ENCODE data around the gene ADGRL4. TPM values are rescaled to one million over a fixed set of nuclear protein-coding genes. Genes with fewer than 3 reads are reported as not detected.
"Not testable (repeated sequence)": the region's sequence is repeated elsewhere in the genome, so short reads cannot be mapped to it uniquely, and the experiment has no call there.

Gene ADGRL4
- total and polyA plus RNA-seq, 7 donors = 0.60 to 9.3 (median 6.7) TPM

- intact Hi-C loops (cut with DNase I) = no loop called here
- peaks cover 0 to 15% (median 5%) of the 10 kb centered on the region in 4 donors for H3K4me1 ChIP-seq
Observed at GRCh38 chr1:78887458-78887857, 119.1 kb downstream of the ADGRL4 start.

GRCh38 chr1:78884685-78885452 lies 121.7 kb downstream of the ADGRL4 start:
- H3K9me3 ChIP-seq = no peaks in the 10 kb centered on the region
- no peak overlapping the region for H3K4me3 ChIP-seq
- H3K27ac ChIP-seq = no peak overlapping the region
- H3K27me3 ChIP-seq = no peaks in the 10 kb centered on the region
- no peak for TF ChIP-seq POLR2A (IDR thresholded peaks at IDR 0.05)
- no peak for TF ChIP-seq EP300 (IDR thresholded peaks at IDR 0.05)
- TF ChIP-seq POLR2AphosphoS5 (IDR thresholded peaks at IDR 0.05) = no peak
- TF ChIP-seq CTCF (IDR thresholded peaks at IDR 0.05) = no peak
- 30 to 52% methylated on average over 6 of the region's 6 CpGs for WGBS, 2 donors
- intact Hi-C loops (cut with DNase I) = no loop called here
- DNase-seq = no peak
- H3K4me1 ChIP-seq = peaks cover 0 to 15% (median 5%) of the 10 kb centered on the region in 4 donors
- no peaks in the 10 kb centered on the region for H3K36me3 ChIP-seq

More at GRCh38 chr1:78887458-78887857, 119.1 kb downstream of the ADGRL4 start:
- no peak overlapping the region for H3K27ac ChIP-seq
- H3K4me3 ChIP-seq = no peak overlapping the region
- no peak for TF ChIP-seq EP300 (IDR thresholded peaks at IDR 0.05)
- no peak for TF ChIP-seq POLR2AphosphoS5 (IDR thresholded peaks at IDR 0.05)
- no peak for TF ChIP-seq CTCF (IDR thresholded peaks at IDR 0.05)
- no peak for TF ChIP-seq POLR2A (IDR thresholded peaks at IDR 0.05)
- WGBS, 2 donors = 89 to 96% methylated on average over 2 of the region's 2 CpGs
- DNase-seq = no peak
- H3K36me3 ChIP-seq = no peaks in the 10 kb centered on the region
- H3K27me3 ChIP-seq = no peaks in the 10 kb centered on the region
- H3K9me3 ChIP-seq = no peaks in the 10 kb centered on the region

- H3K4me3 ChIP-seq = no peak overlapping the region
- H3K27me3 ChIP-seq = no peaks in the 10 kb centered on the region
- intact Hi-C loops (cut with DNase I) = no loop called here
- no peaks in the 10 kb centered on the region for H3K9me3 ChIP-seq
- DNase-seq = no peak
- H3K27ac ChIP-seq = no peak overlapping the region
- H3K4me1 ChIP-seq = peaks cover 0 to 11% (median 4%) of the 10 kb centered on the region in 4 donors
- H3K36me3 ChIP-seq = no peaks in the 10 kb centered on the region
- TF ChIP-seq POLR2A (IDR thresholded peaks at IDR 0.05) = no peak
- TF ChIP-seq POLR2AphosphoS5 (IDR thresholded peaks at IDR 0.05) = no peak
- TF ChIP-seq EP300 (IDR thresholded peaks at IDR 0.05) = no peak
- TF ChIP-seq CTCF (IDR thresholded peaks at IDR 0.05) = no peak
- 72 to 84% methylated on average over 5 of the region's 5 CpGs for WGBS, 2 donors
Observed at GRCh38 chr1:78880223-78880622, 126.3 kb downstream of the ADGRL4 start.

- DNase-seq; intact Hi-C loops (cut with DNase I); H3K9me3 ChIP-seq; H3K27me3 ChIP-seq; H3K4me3 ChIP-seq; H3K27ac ChIP-seq; H3K4me1 ChIP-seq; H3K36me3 ChIP-seq: not testable (repeated sequence)
- 86 to 88% methylated on average over 4 of the region's 4 CpGs for WGBS, 2 donors
Observed at GRCh38 chr1:78875986-78876385, 130.5 kb downstream of the ADGRL4 start.

GRCh38 chr1:78872801-78873200 lies 133.7 kb downstream of the ADGRL4 start:
- H3K27ac ChIP-seq; H3K4me1 ChIP-seq; DNase-seq; H3K9me3 ChIP-seq; H3K36me3 ChIP-seq; H3K27me3 ChIP-seq; H3K4me3 ChIP-seq; intact Hi-C loops (cut with DNase I): not testable (repeated sequence)
- 72 to 82% methylated on average over 4 of the region's 4 CpGs for WGBS, 2 donors

GRCh38 chr1:78871249-78871648 lies 135.3 kb downstream of the ADGRL4 start:
- no peaks in the 10 kb centered on the region for H3K36me3 ChIP-seq
- H3K4me1 ChIP-seq = no peaks in the 10 kb centered on the region
- no peaks in the 10 kb centered on the region for H3K9me3 ChIP-seq
- DNase-seq = no peak
- no peak overlapping the region for H3K27ac ChIP-seq
- H3K4me3 ChIP-seq = no peak overlapping the region
- intact Hi-C loops (cut with DNase I) = no loop called here
- 93 to 94% methylated on average over 1 of the region's 1 CpG for WGBS, 2 donors
- no peaks in the 10 kb centered on the region for H3K27me3 ChIP-seq
- TF ChIP-seq POLR2A (IDR thresholded peaks at IDR 0.05) (no peak), CTCF (IDR thresholded peaks at IDR 0.05) (no peak), POLR2AphosphoS5 (IDR thresholded peaks at IDR 0.05) (no peak), EP300 (IDR thresholded peaks at IDR 0.05) (no peak)

Data from sigmoid colon (tissue), 7 donors.